Ovary (tissue), 9 donors: ENCODE results near the gene KRT24. TPM values are rescaled to one million over a fixed set of nuclear protein-coding genes. Genes with fewer than 3 reads are reported as not detected.
A peak's percentile ranks its signal among the peaks of the same experiment; 100 is the strongest.

Experiments used
- DNase-seq, 5 donors: peaks; one replicate each; pipeline ENCODE4 v3.0.0-alpha.2; 2019 to 2020
- H3K27ac ChIP-seq, 2 donors: fragments of 200-600 bp; one replicate each; pipeline versions ENCODE4 v1.5.1 to v1.8.0; 2019 to 2022
- H3K27me3 ChIP-seq: fragments of 200-600 bp; one replicate; pipeline ENCODE4 v1.8.0; 2022
- H3K36me3 ChIP-seq: fragments of 200-600 bp; sonication (generic); one replicate; pipeline ENCODE4 v1.5.1; 2019
- H3K4me1 ChIP-seq: one replicate; pipeline ENCODE4 v1.8.1; 2013; ENCODE audit warnings: mild to moderate bottlenecking, moderate library complexity; ENCODE audit not compliant: insufficient read depth
- H3K4me3 ChIP-seq: fragments of 200-600 bp; sonication (generic); one replicate; pipeline ENCODE4 v1.5.1; 2017
- H3K9me3 ChIP-seq, 2 donors: fragments of 200-600 bp in 1 of 2; sonication (generic) in 1 of 2; one replicate each; pipeline versions ENCODE4 v1.5.1 to v1.8.1; 2013 to 2019; ENCODE audit warnings: mild to moderate bottlenecking in 1 of 2, moderate library complexity in 1 of 2
- CTCF ChIP-seq, 3 donors: fragments of 450-650 bp in 2 of 3; fragments of 200-600 bp in 1 of 3; IDR thresholded peaks; one replicate each; pipeline versions ENCODE4 v1.5.1 to v1.8.0; 2016 to 2022; ENCODE audit warnings: antibody characterized with exemption in 3 of 3, mild to moderate bottlenecking in 1 of 3
- EP300 ChIP-seq: sonication (generic); formaldehyde crosslinking; IDR thresholded peaks from one replicate; pipeline ENCODE4 v1.6.1; 2017; ENCODE audit warnings: antibody characterized with exemption
- POLR2A ChIP-seq: fragments of 450-650 bp; IDR thresholded peaks from one replicate; pipeline ENCODE4 v1.6.1; 2017; ENCODE audit warnings: antibody characterized with exemption, mild to moderate bottlenecking, moderate library complexity
- WGBS, 3 donors: extraction: QIAGEN DNeasy Blood & Tissue Kit in 1 of 3; methylation state at CpG; one replicate each; pipeline versions ENCODE4 v1.1.5 to v1.1.7; 2013 to 2017; 5-methylcytosine and 5-hydroxymethylcytosine counted together
- intact Hi-C, 4 donors: fragments of 100-400 bp; cut with DNase I; formaldehyde crosslinking; loops; one replicate each; pipeline versions ENCODE4 v1.11.0 to v1.15.1; 2022 to 2023
- polyA plus RNA-seq, 2 donors: library from polyadenylated mRNA; stranded (reverse); fragments of 200-250 nt in 1 of 2; fragments of 350-450 nt in 1 of 2; fragmentation: Illumina TruSeq in 1 of 2; extraction: RNeasy Lipid Tissue Mini Kit (QIAGEN cat#74804) in 1 of 2; gene quantifications; one replicate each; pipeline ENCODE4 v1.2.3, GENCODE V29; 2013 to 2014
- total RNA-seq, 7 donors: library from RNA; depleted of rRNA in 2 of 7; stranded (reverse); fragments of >200 nt in 2 of 7; fragmentation: NEBNext Ultra II Directional in 3 of 7; extraction: Animal tissue kit (Norgen Biotek cat#: 25700) in 3 of 7; gene quantifications; one replicate each; pipeline versions ENCODE4 v1.1.0 to v1.2.4, GENCODE V29; 2016 to 2023
- donor health status: DM: no; HTN: no; CAD: no; lungs with moderate emphysema.
- donor health status: DM: no; HTN: no; CAD: no.
- donor health status: Bipolar disorder and iron deficiency.
- donor health status: DM: yes; HTN: yes; CAD: no.
- donor health status: DM: no; HTN: no; CAD: no.
- donor health status: DM: yes; HTN: yes; CAD: no.

The KRT24 gene
- total and polyA plus RNA-seq, 9 donors, result not detected

GRCh38 chr17:40735016-40735415, 31.5 kb upstream of the KRT24 start:
- intact Hi-C loops, result no loop called here
- Histone ChIP-seq H3K27ac (no peak overlapping the region), H3K36me3 (no peaks in the 10 kb centered on the region), H3K4me3 (no peak overlapping the region), H3K27me3 (no peaks in the 10 kb centered on the region), H3K9me3 (no peaks in the 10 kb centered on the region), H3K4me1 (no peaks in the 10 kb centered on the region)
- DNase-seq, result no peak
- 87 to 92% (median 90%) methylated on average over 1 of the region's 1 CpG for WGBS, 3 donors
- TF ChIP-seq POLR2A (no peak), EP300 (no peak), CTCF (IDR thresholded peaks at IDR 0.05) (no peak)

- Histone ChIP-seq H3K27me3 (no peaks in the 10 kb centered on the region), H3K4me1 (no peaks in the 10 kb centered on the region)
- WGBS, 3 donors, result 82 to 87% (median 84%) methylated on average over 6 of the region's 6 CpGs
Observed at GRCh38 chr17:40734018-40734417, 30.5 kb upstream of the KRT24 start.

GRCh38 chr17:40730970-40731369, 27.4 kb upstream of the KRT24 start:
- DNase-seq, result no peak
- Histone ChIP-seq H3K36me3 (no peaks in the 10 kb centered on the region), H3K27me3 (no peaks in the 10 kb centered on the region), H3K9me3 (no peaks in the 10 kb centered on the region), H3K27ac (no peak overlapping the region), H3K4me1 (no peaks in the 10 kb centered on the region), H3K4me3 (no peak overlapping the region)
- intact Hi-C loops, result no loop called here
- TF ChIP-seq POLR2A (no peak), CTCF (IDR thresholded peaks at IDR 0.05) (no peak), EP300 (no peak)
- 77 to 84% (median 77%) methylated on average over 1 of the region's 1 CpG for WGBS, 3 donors

More at GRCh38 chr17:40734018-40734417, 30.5 kb upstream of the KRT24 start:
- H3K4me3 ChIP-seq, result no peak overlapping the region
- intact Hi-C loops, result no loop called here
- H3K27ac ChIP-seq, result no peak overlapping the region
- no peak for DNase-seq
- TF ChIP-seq POLR2A (no peak), CTCF (IDR thresholded peaks at IDR 0.05) (no peak), EP300 (no peak)
- H3K36me3 ChIP-seq, result no peaks in the 10 kb centered on the region
- H3K9me3 ChIP-seq, result no peaks in the 10 kb centered on the region

- Histone ChIP-seq H3K27ac (no peak overlapping the region), H3K36me3 (no peaks in the 10 kb centered on the region), H3K27me3 (no peaks in the 10 kb centered on the region), H3K4me3 (no peak overlapping the region), H3K9me3 (no peaks in the 10 kb centered on the region), H3K4me1 (no peaks in the 10 kb centered on the region)
- DNase-seq, result peak in 1 of 5 donors; percentile 23
- 12 to 31% (median 13%) methylated on average over 8 of the region's 8 CpGs for WGBS, 3 donors
- intact Hi-C loops, result no loop called here
- TF ChIP-seq EP300 (no peak), CTCF (IDR thresholded peaks at IDR 0.05) (no peak), POLR2A (no peak)
Observed at GRCh38 chr17:40727447-40728231, 24.1 kb upstream of the KRT24 start.
